Fibroblast of gingiva (primary cell): ENCODE measurements around the gene TNFRSF8.
"Not testable (repeated sequence)": the region's sequence is repeated elsewhere in the genome, so short reads cannot be mapped to it uniquely, and the experiment has no call there.

Experiments
- DNase-seq: peaks from one replicate; pipeline ENCODE4 v3.0.0-alpha.2; 2011; ENCODE audit warnings: low read depth

Gene TNFRSF8

GRCh38 chr1:12087797-12088314, 24.8 kb downstream of the TNFRSF8 start:
- DNase-seq = no peak

- no peak for DNase-seq
Measured at GRCh38 chr1:12088607-12089006, 25.5 kb downstream of the TNFRSF8 start.

DNA sequence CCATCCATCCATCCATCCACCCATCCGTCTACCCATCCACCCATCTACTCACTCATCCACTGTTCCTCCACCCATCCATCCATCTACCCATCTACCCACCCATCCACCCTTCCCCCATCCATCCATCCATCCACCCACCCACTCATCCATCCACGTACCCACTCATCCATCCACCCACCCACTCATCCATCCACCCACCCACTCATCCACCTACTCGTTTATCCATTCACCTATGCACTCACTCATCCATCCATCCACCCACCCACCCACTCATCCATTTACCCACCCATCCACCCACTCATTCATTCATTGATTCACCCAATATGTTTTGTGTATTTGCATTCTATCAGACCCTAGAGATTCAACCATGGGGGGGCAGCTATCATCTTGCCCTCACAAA, 27.2 kb downstream of the TNFRSF8 start:
- DNase-seq = no peak

DNA sequence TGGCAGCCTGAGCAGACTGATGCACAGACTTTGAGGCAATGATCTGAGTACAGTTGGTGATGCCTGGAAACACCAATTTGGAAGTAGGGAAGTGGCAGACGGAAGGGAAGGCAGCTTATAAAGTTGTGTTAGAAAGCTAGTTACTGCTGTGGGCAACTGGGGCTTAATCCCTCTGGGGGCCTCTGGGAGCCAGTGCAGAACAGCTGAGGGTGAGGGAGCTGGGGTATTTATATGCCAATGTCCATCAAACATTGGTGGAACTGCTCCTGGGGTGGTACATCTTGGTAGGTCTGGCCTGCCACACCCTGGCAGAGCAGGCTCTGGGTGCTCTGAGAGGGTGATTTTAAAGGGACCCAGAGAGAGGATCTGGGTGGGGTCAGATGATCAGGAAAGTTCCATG, 28.1 kb downstream of the TNFRSF8 start:
- DNase-seq = no peak

- no peak for DNase-seq
Measured at GRCh38 chr1:12094180-12094579, 31.1 kb downstream of the TNFRSF8 start.

- no peak for DNase-seq
Measured at GRCh38 chr1:12095452-12096263, 32.6 kb downstream of the TNFRSF8 start.

GRCh38 chr1:12096615-12097014, 33.5 kb downstream of the TNFRSF8 start:
- no peak for DNase-seq

DNA sequence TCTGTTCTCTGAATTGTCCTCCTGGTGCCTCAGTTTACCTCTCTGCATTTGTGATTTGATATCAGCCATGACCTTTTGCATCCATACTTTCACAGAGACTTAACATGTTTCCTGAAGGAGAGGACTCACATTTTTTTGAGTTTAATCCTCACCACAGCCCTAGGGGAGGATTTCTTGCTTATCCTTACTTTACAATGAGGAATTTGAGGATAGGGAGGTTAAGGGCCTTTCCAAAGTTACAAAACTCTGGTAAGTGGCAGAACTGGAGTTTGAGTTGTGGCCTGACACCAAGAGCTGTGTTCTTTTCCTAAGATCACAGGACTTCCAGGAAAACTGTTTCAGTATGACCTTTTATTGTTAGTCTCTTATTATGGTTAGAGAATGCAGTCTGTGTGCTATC, 34.2 kb downstream of the TNFRSF8 start:
- DNase-seq = no peak

DNA sequence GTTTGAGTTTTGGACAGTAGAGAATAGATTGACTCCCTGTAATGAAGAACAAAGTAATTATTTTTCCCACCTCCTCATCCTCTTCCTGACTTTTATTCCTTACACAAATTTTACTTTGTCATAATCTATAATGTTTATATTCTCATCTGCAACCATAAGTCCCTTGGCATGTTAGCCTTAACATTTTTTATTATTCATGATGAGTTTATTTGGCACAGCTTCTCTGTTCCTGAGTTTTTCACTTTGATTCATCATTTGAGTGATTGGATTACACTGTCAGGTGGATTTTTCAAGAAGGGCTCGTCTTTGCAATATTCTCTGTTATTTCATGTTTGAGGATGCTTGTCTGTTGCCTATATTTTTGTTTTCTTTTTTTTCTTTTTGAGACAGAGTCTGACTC, 35.7 kb downstream of the TNFRSF8 start:
- no peak for DNase-seq

DNA sequence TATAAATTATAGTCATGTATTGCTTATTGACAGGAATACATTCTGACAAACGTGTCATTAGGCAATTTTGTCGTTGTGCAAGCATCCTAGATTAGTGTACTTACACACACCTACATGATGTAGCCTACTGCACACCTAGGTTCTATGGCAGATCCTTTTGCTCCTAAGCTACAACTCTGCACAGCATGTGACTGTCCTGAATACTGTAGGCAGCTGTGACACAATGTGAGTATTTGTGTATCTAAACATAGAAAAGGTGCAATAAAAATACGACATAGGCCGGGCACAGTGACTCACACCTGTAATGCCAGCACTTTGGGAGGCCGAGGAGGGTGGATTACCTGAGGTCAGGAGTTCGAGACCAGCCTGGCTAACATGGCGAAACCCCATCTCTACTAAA, 36.5 kb downstream of the TNFRSF8 start:
- no peak for DNase-seq

- DNase-seq = no peak
Measured at GRCh38 chr1:12100071-12100470, 37.0 kb downstream of the TNFRSF8 start.

GRCh38 chr1:12101120-12101519, 38.0 kb downstream of the TNFRSF8 start:
- not testable (repeated sequence) for DNase-seq

DNA sequence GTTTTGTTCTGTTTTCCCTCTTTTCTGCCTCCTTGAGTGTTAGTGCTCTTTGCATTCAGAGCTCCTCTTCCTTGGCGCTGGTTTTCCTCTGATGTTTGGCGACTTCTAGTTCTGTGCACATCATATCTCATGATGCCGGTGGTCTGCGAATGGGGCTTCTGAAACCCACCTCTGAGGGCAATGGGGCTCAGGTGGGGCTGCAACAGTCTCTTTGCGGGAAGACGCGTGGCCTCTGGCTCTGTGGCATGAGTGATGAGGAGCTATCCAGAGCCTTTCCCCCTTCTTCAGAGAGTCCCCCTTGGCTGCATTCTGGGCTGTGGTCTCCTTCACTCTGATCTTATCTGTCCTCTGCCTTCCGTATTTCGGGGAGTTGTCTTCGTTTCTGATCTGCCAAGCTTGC, 39.0 kb downstream of the TNFRSF8 start:
- no peak for DNase-seq

- no peak for DNase-seq
Measured at GRCh38 chr1:12104417-12104816, 41.3 kb downstream of the TNFRSF8 start.

DNA sequence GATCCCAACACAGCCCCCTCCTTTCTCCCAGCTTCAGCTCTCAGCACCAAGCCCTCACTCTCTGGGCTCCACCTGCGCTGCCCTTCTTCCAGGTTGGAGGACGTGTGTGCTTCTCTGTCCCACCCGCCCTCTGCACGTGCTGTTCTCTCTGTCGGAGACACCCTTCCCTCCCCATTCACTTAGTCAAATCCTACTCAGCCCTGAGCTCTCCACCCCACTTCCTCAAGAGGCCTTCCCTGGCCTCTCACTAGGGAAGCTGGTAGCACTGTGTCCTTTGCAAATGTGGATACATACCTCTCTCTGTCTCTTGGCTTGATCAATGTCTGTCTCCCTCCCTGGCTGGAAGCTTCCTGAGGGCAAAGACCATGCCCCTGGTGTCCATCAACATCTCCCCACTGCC, 43.0 kb downstream of the TNFRSF8 start:
- no peak for DNase-seq

GRCh38 chr1:12106861-12107260, 43.8 kb downstream of the TNFRSF8 start:
- DNase-seq = not testable (repeated sequence)

GRCh38 chr1:12107718-12108117, 44.6 kb downstream of the TNFRSF8 start:
- no peak for DNase-seq

- no peak for DNase-seq
Measured at GRCh38 chr1:12109901-12110300, 46.8 kb downstream of the TNFRSF8 start.

DNA sequence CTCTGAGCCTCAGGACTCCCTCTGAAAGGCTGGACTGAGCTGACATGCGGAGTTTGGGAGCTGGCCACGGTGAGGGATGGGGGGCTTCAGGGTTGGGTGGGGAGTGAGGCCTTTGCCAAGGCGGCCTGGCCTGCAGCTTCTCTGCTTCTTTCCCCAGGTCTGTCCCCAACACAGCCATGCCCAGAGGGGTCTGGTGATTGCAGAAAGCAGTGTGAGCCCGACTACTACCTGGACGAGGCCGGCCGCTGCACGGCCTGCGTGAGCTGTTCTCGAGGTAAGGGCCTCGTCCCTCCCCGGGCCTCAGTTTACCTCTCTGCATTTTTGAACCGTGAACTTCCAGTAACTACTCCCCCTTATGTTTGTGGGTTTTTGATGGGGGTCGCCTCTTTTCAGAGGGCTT, 48.6 kb downstream of the TNFRSF8 start:
- DNase-seq = no peak

- DNase-seq = no peak
Measured at GRCh38 chr1:12112711-12113161, 49.6 kb downstream of the TNFRSF8 start.

- peak; percentile 42 for DNase-seq
Measured at GRCh38 chr1:12113433-12114339, 50.6 kb downstream of the TNFRSF8 start.

GRCh38 chr1:12114340-12114683, 51.2 kb downstream of the TNFRSF8 start:
- DNase-seq = no peak

- DNase-seq = no peak
Measured at GRCh38 chr1:12114916-12115315, 51.8 kb downstream of the TNFRSF8 start.
